Measurements from ENCODE around the gene CCDC171.

Gene CCDC171

DNA sequence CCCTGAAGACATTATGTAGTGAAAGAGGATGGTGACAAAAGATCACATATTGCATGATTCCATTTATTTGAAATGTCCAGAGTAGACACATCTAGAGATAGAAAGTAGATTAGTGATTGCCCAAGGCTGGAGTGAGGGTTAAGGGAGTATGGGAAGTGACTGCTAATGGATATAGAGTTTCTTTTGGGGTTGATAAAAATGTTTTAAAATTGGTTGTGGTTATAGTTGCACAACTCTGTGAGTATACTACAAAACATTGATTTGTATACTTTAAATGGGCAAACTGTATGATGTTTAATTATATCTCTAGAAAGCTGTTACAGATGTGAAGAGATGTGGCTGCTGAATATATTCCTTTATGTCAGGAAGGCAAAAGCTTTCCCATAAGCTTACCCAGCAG, 202.8 kb downstream of the CCDC171 start:
- no peak for TF ChIP-seq CTCF (IDR thresholded peaks at IDR 0.05; ENCODE audit: insufficient read depth, missing control alignments)
- DNase-seq (ENCODE audit: insufficient read length, low spot score): no peak
- no peak for FAIRE-seq

GRCh38 chr9:15761551-15761950, 208.7 kb downstream of the CCDC171 start:
- no peak for FAIRE-seq
- no peak for DNase-seq (ENCODE audit: insufficient read length, low spot score)
- no peak for TF ChIP-seq CTCF (IDR thresholded peaks at IDR 0.05; ENCODE audit: insufficient read depth, missing control alignments)

DNA sequence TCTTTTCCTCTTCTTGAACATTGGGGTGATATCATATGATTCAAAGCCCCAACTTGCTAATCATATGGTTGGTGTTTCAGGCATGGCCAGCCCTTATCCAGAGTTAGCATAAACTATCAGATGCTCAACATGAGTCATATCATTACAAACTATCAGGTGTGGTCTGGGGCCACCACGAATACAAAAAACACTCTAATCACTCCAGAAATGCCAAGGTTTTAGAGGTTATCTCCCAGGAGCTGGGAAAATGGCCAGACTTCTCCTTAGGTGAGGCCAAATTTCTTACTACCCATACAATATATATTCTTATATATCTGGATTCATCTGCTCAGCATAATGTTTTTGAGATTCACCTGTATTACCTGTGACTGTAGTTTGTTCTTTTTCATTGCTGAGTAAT, 210.5 kb downstream of the CCDC171 start:
- TF ChIP-seq CTCF (IDR thresholded peaks at IDR 0.05; ENCODE audit: insufficient read depth, missing control alignments): no peak
- FAIRE-seq (no peak), DNase-seq (ENCODE audit: insufficient read length, low spot score) (no peak)

- FAIRE-seq (no peak), DNase-seq (ENCODE audit: insufficient read length, low spot score) (no peak)
- no peak for TF ChIP-seq CTCF (IDR thresholded peaks at IDR 0.05; ENCODE audit: insufficient read depth, missing control alignments)
Measured at GRCh38 chr9:15764131-15764530, 211.3 kb downstream of the CCDC171 start.

GRCh38 chr9:15769547-15769946, 216.7 kb downstream of the CCDC171 start:
- no peak for TF ChIP-seq CTCF (IDR thresholded peaks at IDR 0.05; ENCODE audit: insufficient read depth, missing control alignments)
- DNase-seq (ENCODE audit: insufficient read length, low spot score) (no peak), FAIRE-seq (no peak)

DNA sequence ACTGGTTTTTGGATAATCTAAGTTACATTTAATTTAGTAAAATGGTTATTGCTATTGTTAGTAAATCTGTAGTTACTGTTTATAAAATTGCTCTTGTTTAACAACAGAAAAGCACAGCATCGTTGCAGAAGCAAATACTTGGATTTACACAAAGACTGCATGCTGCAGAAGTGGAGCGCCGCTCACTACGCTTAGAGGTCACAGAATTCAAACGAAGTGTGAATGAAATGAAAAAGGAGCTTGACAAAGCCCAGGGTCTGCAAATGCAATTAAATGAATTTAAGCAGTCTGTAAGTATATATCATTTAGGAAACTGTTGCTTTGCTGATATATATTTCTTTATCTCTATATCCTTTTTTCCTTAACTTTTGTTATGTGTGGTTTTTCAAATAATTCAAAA, 226.0 kb downstream of the CCDC171 start:
- no peak for FAIRE-seq
- no peak for TF ChIP-seq CTCF (IDR thresholded peaks at IDR 0.05; ENCODE audit: insufficient read depth, missing control alignments)
- no peak for DNase-seq (ENCODE audit: insufficient read length, low spot score)

DNA sequence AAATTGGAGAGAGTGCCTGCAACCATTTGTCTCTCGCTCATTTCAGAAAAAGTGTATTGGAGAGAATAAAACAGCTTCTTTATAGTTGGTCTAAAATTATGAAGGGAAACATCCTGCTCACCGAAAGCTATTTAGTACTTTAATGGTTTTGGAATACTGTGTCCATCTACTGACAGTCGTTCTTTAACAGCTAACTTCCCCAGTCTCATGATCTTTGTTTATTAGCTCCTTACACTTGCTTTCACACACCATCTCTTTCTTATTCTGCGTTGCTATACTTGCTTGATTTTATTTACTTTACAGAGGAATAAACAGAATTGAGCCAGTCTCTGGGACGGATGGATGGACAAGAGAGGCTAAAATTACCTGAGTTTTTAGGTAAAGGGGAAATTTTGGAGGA, 229.3 kb downstream of the CCDC171 start:
- DNase-seq (ENCODE audit: insufficient read length, low spot score) (no peak), FAIRE-seq (no peak)
- TF ChIP-seq CTCF (IDR thresholded peaks at IDR 0.05; ENCODE audit: insufficient read depth, missing control alignments): no peak
